ENCODE data around the gene UBTD2. TPM values are rescaled to one million over a fixed set of nuclear protein-coding genes. Genes with fewer than 3 reads are reported as not detected.

Gene UBTD2
- total RNA-seq: 22.0 and 22.6 TPM in 2 replicates

DNA sequence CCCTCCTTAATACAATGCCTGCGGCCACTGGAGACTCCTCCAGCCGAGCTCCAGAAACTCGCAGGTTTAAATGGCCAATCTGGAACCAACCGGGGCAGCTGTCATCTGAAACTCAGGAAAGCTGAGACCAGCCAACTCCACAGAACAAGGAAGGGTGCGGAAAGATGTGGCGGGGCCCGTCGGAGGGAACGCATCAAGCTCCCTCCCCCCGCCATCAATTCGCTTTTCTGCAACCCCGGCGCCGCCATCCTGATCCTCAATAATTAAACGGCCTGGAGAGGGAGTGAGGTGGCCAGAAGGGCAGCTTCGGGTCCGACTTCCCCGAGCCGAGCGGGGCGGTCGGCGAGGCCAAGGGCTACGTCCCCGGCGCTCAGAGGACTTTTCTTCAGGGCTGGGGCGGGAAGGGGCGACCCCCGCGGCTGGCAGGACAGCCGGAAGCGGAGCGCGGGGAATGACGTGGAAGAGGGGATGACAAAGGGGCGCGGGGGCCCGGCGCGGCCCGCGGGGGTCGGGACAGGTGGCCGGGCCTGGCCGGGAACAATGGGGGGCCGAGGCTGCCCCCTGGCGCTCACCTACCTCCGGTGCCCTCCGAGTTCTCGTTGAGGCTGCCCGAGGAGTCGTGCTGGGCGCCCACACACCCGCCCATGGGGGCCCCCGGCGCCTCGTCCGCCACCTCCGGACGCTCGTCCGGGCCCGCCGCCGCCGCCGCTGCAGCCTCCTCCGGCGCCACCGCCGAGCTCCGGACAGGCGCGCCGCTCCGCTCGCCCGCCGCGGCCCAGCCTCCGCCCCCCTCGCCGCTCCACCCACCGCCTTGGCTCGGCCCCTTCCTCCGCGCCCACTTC, at the start of gene UBTD2:
UBTD2 (minus strand) TSS at position 745 of the 842 bp plus-strand sequence; CDS start at position 646, 99 bp downstream.

GRCh38 chr5:172193872-172194271, 89.7 kb downstream of the UBTD2 start, which contains the start of gene EFCAB9:
Gene EFCAB9, plus strand, starts transcription at chr5:172194172. Its CDS starts 1 bp downstream, at chr5:172194173.

DNA sequence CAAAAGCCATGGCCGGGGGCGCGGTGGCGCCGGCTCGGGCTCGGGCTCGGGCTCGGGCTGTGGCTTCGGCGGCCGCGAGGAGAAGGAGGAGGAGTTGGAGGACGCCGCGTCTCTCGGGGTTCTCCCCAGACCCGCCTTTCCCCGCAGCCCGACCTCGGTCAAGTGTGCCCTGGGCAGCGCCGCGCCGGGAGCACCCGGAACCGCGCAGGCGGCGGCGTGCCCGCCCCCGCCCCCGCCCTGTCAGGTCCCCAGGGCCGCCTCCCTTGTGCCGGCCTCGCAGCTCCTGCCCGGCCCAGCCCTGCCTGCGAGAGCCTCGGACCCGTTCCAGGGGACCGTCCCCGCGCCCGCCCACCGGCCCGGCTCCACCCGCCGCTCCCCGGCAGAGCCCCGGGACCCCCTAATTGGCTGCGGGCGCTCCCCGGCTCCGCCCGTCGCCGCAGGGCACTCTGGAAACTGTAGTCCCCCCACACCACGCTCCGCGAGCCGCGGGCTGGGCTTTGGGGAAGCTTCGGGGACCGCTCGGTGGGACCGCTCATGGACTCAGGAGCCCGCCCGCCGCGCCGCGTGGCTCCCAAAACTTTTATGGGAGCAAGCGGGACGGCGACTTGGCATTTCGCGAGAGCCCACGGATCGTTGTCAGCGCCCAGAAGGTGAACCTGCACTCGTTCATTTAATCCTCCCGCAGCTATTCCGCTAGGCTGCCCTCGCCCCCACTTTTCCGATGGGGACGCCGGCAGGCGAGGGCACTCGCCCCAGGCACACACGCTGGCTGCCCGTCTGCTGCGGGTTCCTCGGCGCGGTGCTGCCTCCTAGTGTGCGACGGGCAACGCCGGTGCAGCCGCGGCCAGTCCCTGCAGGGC, 95.3 kb downstream of the UBTD2 start, which contains the start of gene STK10:
STK10 (minus strand) TSS at position 192 of the 860 bp plus-strand sequence; CDS start at position 10, 182 bp downstream.

Other genes starting within 250 kb of the UBTD2 start
- 13.8 and 29.3 TPM in 2 replicates for gene STK10, start 95.5 kb downstream of the UBTD2 start, total RNA-seq
- gene EFCAB9, start 89.6 kb downstream of the UBTD2 start, total RNA-seq: 0.28 TPM in 1 of 2 replicates, not detected in the other
- 11.9 and 12.4 TPM in 2 replicates for gene SH3PXD2B, start 170.8 kb upstream of the UBTD2 start, total RNA-seq

All from regular cardiac myocyte (primary cell).